GM12878 (cell line): ENCODE data around the gene ZNF467. TPM values are rescaled to one million over a fixed set of nuclear protein-coding genes. Genes with fewer than 3 reads are reported as not detected.

Source experiments
- ATAC-seq: fragments of 200-7000 bp; cut with Tn5 transposase; 3 replicates; pipeline ENCODE4 v1.9.1; 2020; ENCODE audit warnings: mild to moderate bottlenecking, moderate library complexity
- BruUV-seq: library from RNA; stranded (reverse); fragments of 400-500 nt; replicated peaks from 2 replicates; lab custom pipeline; 2021; lab: Mats Ljungman, UMichigan
- CTCF ChIA-PET: fragments of 300-600 bp; sonication (Branson Sonifier 250); formaldehyde crosslinking; extraction: SDS; loops from one replicate; lab custom pipeline; 2021; ENCODE audit warnings: inconsistent platforms; lab: Yijun Ruan, JAX
- POLR2A ChIA-PET: fragments of 350-600 bp; formaldehyde crosslinking; extraction: SDS; loops from one replicate; lab custom pipeline; 2021; ENCODE audit warnings: inconsistent platforms; lab: Charles Lee
- RAD21 ChIA-PET: fragments of 300-600 bp; sonication (Branson Sonifier 250); formaldehyde crosslinking; loops from one replicate; lab custom pipeline; 2023; ENCODE audit warnings: antibody characterized with exemption; ENCODE audit not compliant: unreplicated experiment; lab: Charles Lee
- SMC1A ChIA-PET: fragments of 300-600 bp; sonication (Branson Sonifier 250); formaldehyde crosslinking; loops from one replicate; lab custom pipeline; 2023; ENCODE audit not compliant: unreplicated experiment, uncharacterized antibody; lab: Charles Lee
- DNase-seq: peaks from one replicate; pipeline ENCODE4 v3.0.0-alpha.2; 2011; ENCODE audit warnings: low read depth, low spot score
- FAIRE-seq: peaks from 3 replicates; lab custom pipeline; 2011; peaks lifted over from hg19 to GRCh38; lab: Jason Lieb, UNC
- H2AFZ ChIP-seq: 2 replicates; pipeline ENCODE4 v1.6.0; 2011; ENCODE audit warnings: low read depth, low read length, control low read depth; ENCODE audit not compliant: control insufficient read depth
- H3K27ac ChIP-seq: 2 replicates; pipeline ENCODE4 v1.5.1; 2011; ENCODE audit warnings: control low read depth; ENCODE audit not compliant: control insufficient read depth, insufficient read depth
- H3K27me3 ChIP-seq, 2 experiments: replicated peaks in 1 of 2; 2 replicates each; pipeline versions ENCODE4 v1.6.0 to v1.6.1; 2011; ENCODE audit warnings: low read length in 1 of 2; ENCODE audit not compliant: control insufficient read depth in 2 of 2, insufficient read depth in 2 of 2
- H3K36me3 ChIP-seq, 2 experiments: 2 replicates each; pipeline ENCODE4 v1.5.1; 2011; ENCODE audit warnings: low read length in 1 of 2; ENCODE audit not compliant: control insufficient read depth in 2 of 2, insufficient read depth in 2 of 2
- H3K4me1 ChIP-seq: 2 replicates; pipeline ENCODE4 v1.6.1; 2011; ENCODE audit warnings: mild to moderate bottlenecking, low read length, moderate library complexity, mixed read lengths; ENCODE audit not compliant: control insufficient read depth, insufficient read depth
- H3K4me2 ChIP-seq: 2 replicates; pipeline ENCODE4 v1.6.0; 2011; ENCODE audit warnings: control low read depth; ENCODE audit not compliant: control insufficient read depth, insufficient read depth
- H3K4me3 ChIP-seq: fragments of 200-600 bp; sonication (generic); 2 replicates; pipeline ENCODE4 v1.5.1; 2016
- H3K79me2 ChIP-seq: 2 replicates; pipeline ENCODE4 v1.6.0; 2011; ENCODE audit warnings: low read length; ENCODE audit not compliant: control insufficient read depth, insufficient read depth
- H3K9ac ChIP-seq: 2 replicates; pipeline ENCODE4 v1.8.0; 2011; ENCODE audit warnings: low read length, control low read depth, mixed read lengths; ENCODE audit not compliant: control insufficient read depth, insufficient read depth
- H3K9me3 ChIP-seq: replicated peaks from 3 replicates; pipeline ENCODE4 v1.5.1; 2011; ENCODE audit warnings: mild to moderate bottlenecking, low read length; ENCODE audit not compliant: control insufficient read depth, insufficient read depth
- H4K20me1 ChIP-seq: 2 replicates; pipeline ENCODE4 v1.6.0; 2011; ENCODE audit not compliant: control insufficient read depth, insufficient read depth
- BMI1 ChIP-seq: fragments of 450-650 bp; IDR thresholded peaks from 2 replicates; pipeline ENCODE4 v1.6.1; 2016; ENCODE audit warnings: mild to moderate bottlenecking, moderate library complexity, borderline replicate concordance
- IKZF2 ChIP-seq, 2 experiments: fragments of 450-650 bp; IDR thresholded peaks; 2 replicates each; pipeline ENCODE4 v1.6.1; 2017; ENCODE audit warnings: mild to moderate bottlenecking in 2 of 2, moderate library complexity in 2 of 2
- JUND ChIP-seq: IDR thresholded peaks from 2 replicates; pipeline ENCODE4 v1.6.1; 2012; ENCODE audit warnings: low read depth, mild to moderate bottlenecking, low read length, improper control_type of control experiment, moderate library complexity
- MEF2A ChIP-seq: IDR thresholded peaks from 2 replicates; pipeline ENCODE4 v1.6.1; 2011; ENCODE audit warnings: low read depth, mild to moderate bottlenecking, low read length, moderate library complexity; ENCODE audit not compliant: insufficient read depth
- SKIL ChIP-seq: fragments of 450-650 bp; IDR thresholded peaks from 2 replicates; pipeline ENCODE4 v1.6.1; 2017; ENCODE audit warnings: mild to moderate bottlenecking, low read depth, inconsistent platforms; ENCODE audit not compliant: poor library complexity, severe bottlenecking
- TCF3 ChIP-seq: IDR thresholded peaks from 2 replicates; pipeline ENCODE4 v1.6.1; 2012; ENCODE audit warnings: low read depth, mild to moderate bottlenecking, low read length, borderline replicate concordance; ENCODE audit not compliant: insufficient read depth
- ZNF622 ChIP-seq: fragments of 450-650 bp; IDR thresholded peaks from 2 replicates; pipeline ENCODE4 v1.6.1; 2017; ENCODE audit warnings: mild to moderate bottlenecking, inconsistent platforms
- WGBS: methylation state at CpG from one replicate; pipeline ENCODE4 v1.1.6; 2016; ENCODE audit warnings: low lambda C conversion rate; ENCODE audit not compliant: insufficient replicate concordance, insufficient coverage; ENCODE audit errors: missing lambda C conversion rate; 5-methylcytosine and 5-hydroxymethylcytosine counted together
- in situ Hi-C: fragments of 300-500 bp; cut with MboI; formaldehyde crosslinking; loops from 9 replicates; pipeline ENCODE4 v1.14.3; 2018; ENCODE audit warnings: mixed read lengths
- intact Hi-C: fragments of 100-400 bp; cut with micrococcal nuclease; formaldehyde crosslinking; loops from one replicate; pipeline ENCODE4 v1.14.2; 2022; ENCODE audit not compliant: unreplicated experiment
- polyA plus RNA-seq, 11 experiments: library from polyadenylated mRNA; depleted of rRNA in 4 of 11; unstranded in 6 of 11; stranded (reverse) in 5 of 11; fragments of >200 nt; fragmentation: Nextera tagmentation in 4 of 11; fragmentation: Illumina TruSeq in 1 of 11; extraction: Ambion mirVana in 4 of 11; extraction: Trizol in 1 of 11; gene quantifications; 1 replicate in 1 of 11; 2 replicates in 10 of 11; pipeline versions ENCODE4 v1.2.1 to v1.2.3, GENCODE V29; 2011 to 2016; ENCODE audit warnings: inconsistent platforms in 2 of 11, missing spikeins in 2 of 11, low read depth in 1 of 11
- total RNA-seq, 4 experiments: library from RNA; depleted of rRNA in 3 of 4; stranded (reverse); fragments of >200 nt in 3 of 4; fragmentation: Illumina TruSeq in 1 of 4; extraction: Trizol in 1 of 4; gene quantifications; 2 replicates each; pipeline versions ENCODE4 v1.2.1 to v1.2.3, GENCODE V29; 2013 to 2021
- TF ChIP-seq, protein P1 (sequence below): fragments of 450-650 bp; IDR thresholded peaks from 2 replicates; pipeline ENCODE4 v1.6.1; 2016; ENCODE audit warnings: mild to moderate bottlenecking

The ZNF467 gene
- total and polyA plus RNA-seq, 10 of the 15 experiments (the other 5 are each of a cell fraction or from before 2014, with no cell fraction given): not detected

GRCh38 chr7:149727899-149728476, 45.4 kb downstream of the ZNF467 start:
- FAIRE-seq (no peak), ATAC-seq (no peak), DNase-seq (no peak)
- Histone ChIP-seq H3K9me3 (no peaks in the 10 kb centered on the region), H3K79me2 (no peaks in the 10 kb centered on the region), H3K4me2 (no peak overlapping the region), H2AFZ (no peak overlapping the region), H3K4me1 (no peaks in the 10 kb centered on the region), H3K4me3 (no peak overlapping the region), H4K20me1 (no peaks in the 10 kb centered on the region), H3K27me3 (no peaks in the 10 kb centered on the region), H3K36me3 (peaks cover 0 to 11% of the 10 kb centered on the region in 2 experiments; a peak in 3 of 4 replicates), H3K27ac (no peak overlapping the region), H3K9ac (no peak overlapping the region)
- TF ChIP-seq SKIL: no peak
- no peak for TF ChIP-seq TCF3
- no peak for TF ChIP-seq MEF2A
- no peak for TF ChIP-seq BMI1
- no peak for TF ChIP-seq IKZF2 (IDR thresholded peaks at IDR 0.05)
- TF ChIP-seq, protein P1, sequence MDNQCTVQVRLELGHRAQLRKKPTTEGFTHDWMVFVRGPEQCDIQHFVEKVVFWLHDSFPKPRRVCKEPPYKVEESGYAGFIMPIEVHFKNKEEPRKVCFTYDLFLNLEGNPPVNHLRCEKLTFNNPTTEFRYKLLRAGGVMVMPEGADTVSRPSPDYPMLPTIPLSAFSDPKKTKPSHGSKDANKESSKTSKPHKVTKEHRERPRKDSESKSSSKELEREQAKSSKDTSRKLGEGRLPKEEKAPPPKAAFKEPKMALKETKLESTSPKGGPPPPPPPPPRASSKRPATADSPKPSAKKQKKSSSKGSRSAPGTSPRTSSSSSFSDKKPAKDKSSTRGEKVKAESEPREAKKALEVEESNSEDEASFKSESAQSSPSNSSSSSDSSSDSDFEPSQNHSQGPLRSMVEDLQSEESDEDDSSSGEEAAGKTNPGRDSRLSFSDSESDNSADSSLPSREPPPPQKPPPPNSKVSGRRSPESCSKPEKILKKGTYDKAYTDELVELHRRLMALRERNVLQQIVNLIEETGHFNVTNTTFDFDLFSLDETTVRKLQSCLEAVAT: no peak
- no peak for TF ChIP-seq JUND
- TF ChIP-seq ZNF622: no peak
- ChIA-PET POLR2A (no interaction called here), SMC1A (no interaction called here), RAD21 (no interaction called here), CTCF (no interaction called here)
- no TSS peak for BruUV-seq
- WGBS: 83% methylated on average over 12 of the region's 12 CpGs
- intact Hi-C loops (no loop called here), in situ Hi-C loops (no loop called here)
